ENCODE results near the gene SLC38A4.
"Not testable (repeated sequence)": the region's sequence is repeated elsewhere in the genome, so short reads cannot be mapped to it uniquely, and the experiment has no call there.

SLC38A4 gene

DNA sequence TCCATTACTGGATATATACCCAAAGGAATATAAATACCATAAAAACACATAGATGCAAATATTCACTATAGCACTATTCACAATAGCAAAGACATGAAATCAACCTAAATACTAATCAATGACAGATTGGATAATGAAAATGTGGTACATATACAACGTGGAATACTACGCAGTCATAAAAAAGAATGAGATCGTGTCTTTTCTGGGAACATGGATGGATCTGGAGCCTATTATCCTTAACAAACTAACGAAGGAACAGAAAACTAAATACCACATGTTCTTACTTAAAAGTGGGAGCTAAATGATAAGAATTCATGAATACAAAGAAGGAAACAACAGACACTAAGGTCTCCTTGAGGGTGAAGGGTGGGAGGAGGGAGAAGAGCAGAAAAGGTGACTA is 76.5 kb downstream of the SLC38A4 start:
- TF ChIP-seq, protein P1, sequence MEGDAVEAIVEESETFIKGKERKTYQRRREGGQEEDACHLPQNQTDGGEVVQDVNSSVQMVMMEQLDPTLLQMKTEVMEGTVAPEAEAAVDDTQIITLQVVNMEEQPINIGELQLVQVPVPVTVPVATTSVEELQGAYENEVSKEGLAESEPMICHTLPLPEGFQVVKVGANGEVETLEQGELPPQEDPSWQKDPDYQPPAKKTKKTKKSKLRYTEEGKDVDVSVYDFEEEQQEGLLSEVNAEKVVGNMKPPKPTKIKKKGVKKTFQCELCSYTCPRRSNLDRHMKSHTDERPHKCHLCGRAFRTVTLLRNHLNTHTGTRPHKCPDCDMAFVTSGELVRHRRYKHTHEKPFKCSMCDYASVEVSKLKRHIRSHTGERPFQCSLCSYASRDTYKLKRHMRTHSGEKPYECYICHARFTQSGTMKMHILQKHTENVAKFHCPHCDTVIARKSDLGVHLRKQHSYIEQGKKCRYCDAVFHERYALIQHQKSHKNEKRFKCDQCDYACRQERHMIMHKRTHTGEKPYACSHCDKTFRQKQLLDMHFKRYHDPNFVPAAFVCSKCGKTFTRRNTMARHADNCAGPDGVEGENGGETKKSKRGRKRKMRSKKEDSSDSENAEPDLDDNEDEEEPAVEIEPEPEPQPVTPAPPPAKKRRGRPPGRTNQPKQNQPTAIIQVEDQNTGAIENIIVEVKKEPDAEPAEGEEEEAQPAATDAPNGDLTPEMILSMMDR (conservative IDR thresholded peaks at IDR 0.05; ENCODE audit: low read depth, low read length) = no peak
- no peak for DNase-seq (ENCODE audit: low read depth)

DNA sequence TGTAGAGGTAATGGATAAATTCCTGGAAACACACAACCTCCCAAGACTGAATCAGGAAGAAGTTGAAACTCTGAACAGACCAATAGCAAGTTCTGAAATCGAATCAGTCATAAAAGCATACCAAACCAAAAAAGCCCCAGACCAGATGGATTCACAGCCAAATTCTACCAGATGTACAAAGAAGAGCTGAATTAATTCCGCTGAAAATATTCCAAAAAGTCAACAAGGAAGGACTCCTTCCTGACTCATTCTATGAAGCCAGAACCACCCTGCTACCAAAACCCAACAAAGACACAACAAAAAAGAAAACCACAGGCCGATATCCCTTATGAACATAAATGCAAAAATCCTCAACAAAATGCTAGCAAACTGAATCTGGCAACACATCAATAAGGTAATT is 81.5 kb downstream of the SLC38A4 start:
- DNase-seq (ENCODE audit: low read depth) = no peak
- TF ChIP-seq, protein P1 (conservative IDR thresholded peaks at IDR 0.05; ENCODE audit: low read depth, low read length) = no peak
- H3K4me3 ChIP-seq (ENCODE audit: low read length) = no peak overlapping the region

More for the DNA sequence above, 76.5 kb downstream of the SLC38A4 start:
- no peak overlapping the region for H3K4me3 ChIP-seq (ENCODE audit: low read length)

DNA sequence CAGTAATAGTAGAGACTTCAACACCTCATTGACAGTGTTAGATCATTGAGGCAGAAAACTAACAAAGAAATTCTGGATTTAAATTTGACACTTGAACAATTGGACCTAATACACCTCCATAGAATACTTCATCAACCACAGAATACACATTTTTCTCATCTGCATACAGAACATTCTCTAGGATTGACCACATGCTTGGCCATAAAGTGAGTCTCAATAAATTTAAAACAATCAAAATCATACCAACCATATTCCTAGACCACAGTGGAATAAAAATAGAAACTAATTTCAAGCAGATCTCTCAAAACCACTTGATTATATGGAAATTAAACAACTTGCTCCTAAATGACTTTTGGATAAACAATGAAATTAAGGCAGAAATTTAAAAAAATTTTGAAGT is 82.3 kb downstream of the SLC38A4 start:
- H3K4me3 ChIP-seq (ENCODE audit: low read length) = no peak overlapping the region
- TF ChIP-seq, protein P1 (conservative IDR thresholded peaks at IDR 0.05; ENCODE audit: low read depth, low read length) = no peak
- DNase-seq (ENCODE audit: low read depth) = no peak

GRCh38 chr12:46742271-46742670 is 83.5 kb downstream of the SLC38A4 start:
- H3K4me3 ChIP-seq (ENCODE audit: low read length); DNase-seq (ENCODE audit: low read depth): not testable (repeated sequence)

- no peak overlapping the region for H3K4me3 ChIP-seq (ENCODE audit: low read length)
- DNase-seq (ENCODE audit: low read depth) = no peak
- TF ChIP-seq, protein P1 (conservative IDR thresholded peaks at IDR 0.05; ENCODE audit: low read depth, low read length) = no peak
These were observed 100.5 kb downstream of the SLC38A4 start for GRCh38 chr12:46725332-46725731.

DNA sequence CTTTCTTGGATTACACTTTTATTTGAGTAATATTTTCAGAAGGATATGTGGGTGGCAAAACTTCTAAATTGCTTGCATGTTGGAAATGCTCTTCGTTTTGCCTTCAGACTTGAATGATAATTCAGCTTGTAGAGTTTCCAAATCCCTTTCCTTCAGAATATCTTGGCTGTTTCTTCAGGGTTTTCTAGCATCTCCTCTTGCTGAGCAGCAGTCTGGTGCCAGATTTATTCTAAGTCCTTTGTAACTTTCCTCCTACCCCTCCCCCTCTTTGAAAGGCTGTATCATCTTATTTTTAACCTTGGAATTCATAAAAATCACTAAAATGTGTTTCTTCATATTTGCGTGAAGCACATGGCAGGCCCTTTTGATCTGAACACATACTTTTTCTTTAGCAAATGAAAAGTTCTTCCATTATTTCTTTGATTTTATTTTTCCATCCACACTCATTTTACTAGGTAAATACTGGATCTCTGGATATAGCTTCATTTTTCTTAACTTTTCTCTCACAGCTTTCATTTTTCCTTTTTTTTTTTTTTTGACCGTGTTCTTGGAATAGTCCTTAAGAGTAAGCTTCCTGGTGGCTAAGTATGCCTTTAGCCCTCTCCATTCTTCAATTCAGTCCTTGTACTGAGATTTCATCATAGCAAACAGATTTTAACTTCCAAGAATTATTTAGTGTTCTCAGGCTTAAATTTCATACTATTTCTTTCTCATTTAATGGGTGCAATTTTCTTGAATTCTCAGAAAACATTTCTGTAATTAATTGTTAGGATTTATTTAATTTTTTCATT is 102.0 kb downstream of the SLC38A4 start:
- H3K4me3 ChIP-seq (ENCODE audit: low read length) = no peak overlapping the region
- DNase-seq (ENCODE audit: low read depth) = no peak
- TF ChIP-seq, protein P1 (conservative IDR thresholded peaks at IDR 0.05; ENCODE audit: low read depth, low read length) = no peak

GRCh38 chr12:46722394-46723185 is 103.2 kb downstream of the SLC38A4 start:
- no peak for DNase-seq (ENCODE audit: low read depth)

More at GRCh38 chr12:46722394-46723185, 103.2 kb downstream of the SLC38A4 start:
- no peak overlapping the region for H3K4me3 ChIP-seq (ENCODE audit: low read length)
- TF ChIP-seq, protein P1 (conservative IDR thresholded peaks at IDR 0.05; ENCODE audit: low read depth, low read length) = no peak

All from retinal pigment epithelial cell (primary cell).